ENCODE data around the gene PLAAT3.

DNA sequence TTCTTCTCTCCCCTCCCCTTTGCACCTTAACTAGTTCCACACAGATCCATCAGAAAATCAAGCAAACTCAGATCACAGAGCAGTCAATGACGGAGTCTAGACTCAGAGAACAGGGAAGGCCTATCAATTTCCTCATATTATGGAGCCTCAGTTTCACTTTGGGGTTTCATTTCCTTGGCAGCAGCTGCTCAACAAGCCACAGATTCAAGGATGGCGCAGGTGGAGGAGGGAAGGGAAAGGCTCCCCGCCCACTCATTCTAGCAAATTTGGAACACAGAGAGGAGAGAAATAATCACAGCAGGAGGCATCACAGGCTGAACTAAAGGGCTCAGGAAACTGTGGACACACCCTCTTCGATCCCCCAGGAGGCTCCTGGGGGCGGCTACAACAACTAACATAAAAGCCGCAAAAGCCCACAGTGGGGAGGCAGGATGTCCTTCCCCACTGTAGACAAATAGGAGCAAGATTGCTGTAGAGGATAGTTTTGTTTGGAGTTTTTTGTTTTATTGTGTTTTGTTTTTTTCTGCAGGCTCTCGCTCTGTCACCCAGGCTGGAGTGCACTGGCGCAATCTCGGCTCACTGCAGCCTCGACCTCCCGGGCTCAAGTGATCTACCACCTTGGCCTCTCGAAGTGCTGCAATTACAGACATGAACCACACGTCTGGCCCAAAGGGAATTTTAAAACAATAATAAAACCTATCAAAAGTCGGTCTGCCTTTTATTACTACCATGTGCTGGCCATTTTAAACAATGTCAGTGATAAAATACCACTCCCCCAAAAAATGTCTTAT, 3.4 kb downstream of the PLAAT3 start:
- TF ChIP-seq, protein P1, sequence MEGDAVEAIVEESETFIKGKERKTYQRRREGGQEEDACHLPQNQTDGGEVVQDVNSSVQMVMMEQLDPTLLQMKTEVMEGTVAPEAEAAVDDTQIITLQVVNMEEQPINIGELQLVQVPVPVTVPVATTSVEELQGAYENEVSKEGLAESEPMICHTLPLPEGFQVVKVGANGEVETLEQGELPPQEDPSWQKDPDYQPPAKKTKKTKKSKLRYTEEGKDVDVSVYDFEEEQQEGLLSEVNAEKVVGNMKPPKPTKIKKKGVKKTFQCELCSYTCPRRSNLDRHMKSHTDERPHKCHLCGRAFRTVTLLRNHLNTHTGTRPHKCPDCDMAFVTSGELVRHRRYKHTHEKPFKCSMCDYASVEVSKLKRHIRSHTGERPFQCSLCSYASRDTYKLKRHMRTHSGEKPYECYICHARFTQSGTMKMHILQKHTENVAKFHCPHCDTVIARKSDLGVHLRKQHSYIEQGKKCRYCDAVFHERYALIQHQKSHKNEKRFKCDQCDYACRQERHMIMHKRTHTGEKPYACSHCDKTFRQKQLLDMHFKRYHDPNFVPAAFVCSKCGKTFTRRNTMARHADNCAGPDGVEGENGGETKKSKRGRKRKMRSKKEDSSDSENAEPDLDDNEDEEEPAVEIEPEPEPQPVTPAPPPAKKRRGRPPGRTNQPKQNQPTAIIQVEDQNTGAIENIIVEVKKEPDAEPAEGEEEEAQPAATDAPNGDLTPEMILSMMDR (IDR thresholded peaks at IDR 0.05; ENCODE audit: insufficient read depth, low read depth, low read length), result no peak
- TF ChIP-seq EZH2 (IDR thresholded peaks at IDR 0.05; ENCODE audit: insufficient read depth, low read length), result no peak
